SK-N-SH treated with all-trans-retinoic acid at 6 μM for 48 hours (cell line): ENCODE data around the gene ERG.

ENCODE experiments used
- ATAC-seq: fragments of 200-7000 bp; cut with Tn5 transposase; 3 replicates; pipeline ENCODE4 v1.9.1; 2020; ENCODE audit warnings: mild to moderate bottlenecking, moderate library complexity
- ARNTL ChIP-seq: fragments of 450-650 bp; formaldehyde crosslinking; IDR thresholded peaks from 2 replicates; pipeline ENCODE4 v1.5.0; 2020; ENCODE audit warnings: low read depth, mild to moderate bottlenecking, moderate library complexity, borderline replicate concordance
- BACH2 ChIP-seq: fragments of 250-450 bp; sonication (Bioruptor Pico); IDR thresholded peaks from 2 replicates; pipeline ENCODE4 v1.9.0; 2021; ENCODE audit warnings: mild to moderate bottlenecking, borderline replicate concordance
- CSDC2 ChIP-seq: fragments of 250-450 bp; sonication (Bioruptor Pico); IDR thresholded peaks from 2 replicates; pipeline ENCODE4 v1.5.0; 2020; ENCODE audit warnings: mild to moderate bottlenecking, moderate library complexity
- CSRNP3 ChIP-seq: fragments of 250-450 bp; sonication (Bioruptor Pico); IDR thresholded peaks from 2 replicates; pipeline ENCODE4 v1.5.1; 2021; ENCODE audit warnings: mild to moderate bottlenecking, moderate library complexity
- ESRRG ChIP-seq: fragments of 250-450 bp; sonication (Bioruptor Pico); IDR thresholded peaks from 2 replicates; pipeline ENCODE4 v1.6.1; 2021; ENCODE audit warnings: mild to moderate bottlenecking
- GLIS3 ChIP-seq: fragments of 250-450 bp; sonication (Bioruptor Pico); IDR thresholded peaks from 2 replicates; pipeline ENCODE4 v1.5.0; 2020; ENCODE audit warnings: mild to moderate bottlenecking, moderate library complexity
- ISL1 ChIP-seq: fragments of 250-450 bp; sonication (Bioruptor Pico); IDR thresholded peaks from 2 replicates; pipeline ENCODE4 v2.1.2; 2022; ENCODE audit warnings: mild to moderate bottlenecking, moderate library complexity
- OSR1 ChIP-seq: fragments of 250-450 bp; sonication (Bioruptor Pico); IDR thresholded peaks from 2 replicates; pipeline ENCODE4 v1.8.0; 2022; ENCODE audit warnings: moderate library complexity, mild to moderate bottlenecking, inconsistent platforms
- PATZ1 ChIP-seq: fragments of 250-450 bp; sonication (Bioruptor Pico); IDR thresholded peaks from 2 replicates; pipeline ENCODE4 v1.8.0; 2020; ENCODE audit warnings: mild to moderate bottlenecking, moderate library complexity, borderline replicate concordance
- POU6F1 ChIP-seq: fragments of 250-450 bp; sonication (Bioruptor Pico); IDR thresholded peaks from 2 replicates; pipeline ENCODE4 v1.8.0; 2021; ENCODE audit warnings: low read depth, mild to moderate bottlenecking, moderate library complexity, borderline replicate concordance
- PPARA ChIP-seq: fragments of 250-450 bp; sonication (Bioruptor Pico); IDR thresholded peaks from 2 replicates; pipeline ENCODE4 v1.5.0; 2020; ENCODE audit warnings: mild to moderate bottlenecking, borderline replicate concordance
- RARB ChIP-seq: fragments of 250-450 bp; sonication (Bioruptor Pico); IDR thresholded peaks from 2 replicates; pipeline ENCODE4 v1.8.0; 2021; ENCODE audit warnings: mild to moderate bottlenecking, moderate library complexity
- SNAI2 ChIP-seq: fragments of 250-450 bp; sonication (Bioruptor Pico); IDR thresholded peaks from 2 replicates; pipeline ENCODE4 v1.5.0; 2020; ENCODE audit warnings: mild to moderate bottlenecking, moderate library complexity
- TOX ChIP-seq: fragments of 250-450 bp; sonication (Bioruptor Pico); IDR thresholded peaks from 2 replicates; pipeline ENCODE4 v1.8.0; 2021; ENCODE audit warnings: mild to moderate bottlenecking, moderate library complexity, borderline replicate concordance
- ZC3H10 ChIP-seq: fragments of 250-450 bp; sonication (Bioruptor Pico); IDR thresholded peaks from 2 replicates; pipeline ENCODE4 v1.5.1; 2021; ENCODE audit warnings: mild to moderate bottlenecking, moderate library complexity
- ZFP3 ChIP-seq: fragments of 250-450 bp; sonication (Bioruptor Pico); IDR thresholded peaks from 2 replicates; pipeline ENCODE4 v1.5.0; 2020; ENCODE audit warnings: mild to moderate bottlenecking, moderate library complexity
- ZFP30 ChIP-seq: fragments of 450-650 bp; formaldehyde crosslinking; IDR thresholded peaks from 2 replicates; pipeline ENCODE4 v1.5.0; 2022; ENCODE audit warnings: mild to moderate bottlenecking, moderate library complexity
- ZNF565 ChIP-seq: fragments of 450-650 bp; formaldehyde crosslinking; conservative IDR thresholded peaks from 2 replicates; pipeline ENCODE4 v1.5.0; 2020; ENCODE audit warnings: low read depth, mild to moderate bottlenecking, moderate library complexity
- ZNF8 ChIP-seq: fragments of 450-650 bp; formaldehyde crosslinking; IDR thresholded peaks from 2 replicates; pipeline ENCODE4 v1.5.0; 2020; ENCODE audit warnings: mild to moderate bottlenecking, moderate library complexity
- TF ChIP-seq, protein P1 (sequence below): fragments of 250-450 bp; sonication (Bioruptor Pico); IDR thresholded peaks from 2 replicates; pipeline ENCODE4 v1.5.0; 2020; ENCODE audit warnings: mild to moderate bottlenecking, moderate library complexity

The ERG gene

DNA sequence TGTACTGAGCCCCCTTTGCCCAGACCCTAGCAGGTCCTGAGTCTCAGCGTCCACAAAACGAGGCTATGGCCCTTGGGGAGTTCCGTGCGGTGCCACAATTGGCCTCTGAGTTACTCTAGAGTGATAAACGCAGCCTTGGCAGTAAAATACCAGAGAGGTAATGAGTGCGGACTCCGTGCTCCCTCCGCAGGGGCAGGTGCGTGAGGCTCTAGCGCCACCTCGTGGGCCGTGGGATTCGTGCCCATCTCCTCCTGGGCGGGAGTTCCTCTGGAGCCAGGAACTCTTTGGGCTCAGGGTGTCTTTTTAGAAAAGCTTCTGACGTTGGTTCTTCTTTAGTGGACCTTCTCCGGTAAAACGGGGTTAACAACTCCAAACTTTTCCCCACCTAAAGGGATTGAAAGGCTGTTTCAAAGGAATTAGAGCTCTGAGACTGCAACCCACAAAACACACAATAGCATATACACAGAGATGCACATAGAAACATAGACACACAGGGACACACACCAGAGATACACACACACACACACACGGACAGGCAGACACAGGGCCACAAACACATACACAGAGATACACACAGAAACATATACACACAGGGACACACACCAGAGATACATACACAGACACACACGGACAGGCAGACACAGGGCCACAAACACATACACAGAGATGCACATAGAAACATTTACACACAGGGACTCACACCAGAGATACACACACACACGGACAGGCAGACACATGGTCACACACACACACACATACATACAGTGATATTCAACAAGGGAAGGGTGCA, 142.1 kb downstream of the ERG start:
- peak; percentile 92 for ATAC-seq
- no peak for TF ChIP-seq ARNTL (CRISPR knock-in tag)
- TF ChIP-seq RARB (CRISPR knock-in tag): no peak
- TF ChIP-seq GLIS3 (CRISPR knock-in tag): no peak
- TF ChIP-seq CSRNP3 (CRISPR knock-in tag): no peak
- no peak for TF ChIP-seq ZC3H10 (CRISPR knock-in tag)
- no peak for TF ChIP-seq ZNF8 (CRISPR knock-in tag)
- TF ChIP-seq OSR1: no peak

GRCh38 chr21:38355353-38355752, 142.9 kb downstream of the ERG start:
- TF ChIP-seq PATZ1 (CRISPR knock-in tag): no peak
- TF ChIP-seq, all 23 proteins: peak for 0
- no peak for ATAC-seq

- ATAC-seq: no peak
- TF ChIP-seq ZFP30 (CRISPR knock-in tag): no peak
- TF ChIP-seq, protein P1, sequence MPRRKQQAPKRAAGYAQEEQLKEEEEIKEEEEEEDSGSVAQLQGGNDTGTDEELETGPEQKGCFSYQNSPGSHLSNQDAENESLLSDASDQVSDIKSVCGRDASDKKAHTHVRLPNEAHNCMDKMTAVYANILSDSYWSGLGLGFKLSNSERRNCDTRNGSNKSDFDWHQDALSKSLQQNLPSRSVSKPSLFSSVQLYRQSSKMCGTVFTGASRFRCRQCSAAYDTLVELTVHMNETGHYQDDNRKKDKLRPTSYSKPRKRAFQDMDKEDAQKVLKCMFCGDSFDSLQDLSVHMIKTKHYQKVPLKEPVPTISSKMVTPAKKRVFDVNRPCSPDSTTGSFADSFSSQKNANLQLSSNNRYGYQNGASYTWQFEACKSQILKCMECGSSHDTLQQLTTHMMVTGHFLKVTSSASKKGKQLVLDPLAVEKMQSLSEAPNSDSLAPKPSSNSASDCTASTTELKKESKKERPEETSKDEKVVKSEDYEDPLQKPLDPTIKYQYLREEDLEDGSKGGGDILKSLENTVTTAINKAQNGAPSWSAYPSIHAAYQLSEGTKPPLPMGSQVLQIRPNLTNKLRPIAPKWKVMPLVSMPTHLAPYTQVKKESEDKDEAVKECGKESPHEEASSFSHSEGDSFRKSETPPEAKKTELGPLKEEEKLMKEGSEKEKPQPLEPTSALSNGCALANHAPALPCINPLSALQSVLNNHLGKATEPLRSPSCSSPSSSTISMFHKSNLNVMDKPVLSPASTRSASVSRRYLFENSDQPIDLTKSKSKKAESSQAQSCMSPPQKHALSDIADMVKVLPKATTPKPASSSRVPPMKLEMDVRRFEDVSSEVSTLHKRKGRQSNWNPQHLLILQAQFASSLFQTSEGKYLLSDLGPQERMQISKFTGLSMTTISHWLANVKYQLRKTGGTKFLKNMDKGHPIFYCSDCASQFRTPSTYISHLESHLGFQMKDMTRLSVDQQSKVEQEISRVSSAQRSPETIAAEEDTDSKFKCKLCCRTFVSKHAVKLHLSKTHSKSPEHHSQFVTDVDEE: no peak
- no peak for TF ChIP-seq GLIS3 (CRISPR knock-in tag)
- TF ChIP-seq CSRNP3 (CRISPR knock-in tag): no peak
- no peak for TF ChIP-seq ISL1 (CRISPR knock-in tag)
- TF ChIP-seq PPARA (CRISPR knock-in tag): no peak
- no peak for TF ChIP-seq POU6F1 (CRISPR knock-in tag)
- no peak for TF ChIP-seq TOX (CRISPR knock-in tag)
- no peak for TF ChIP-seq ZNF565
- TF ChIP-seq ZNF8 (CRISPR knock-in tag): no peak
- TF ChIP-seq ZFP3 (CRISPR knock-in tag): no peak
- no peak for TF ChIP-seq ARNTL (CRISPR knock-in tag)
- no peak for TF ChIP-seq CSDC2
- no peak for TF ChIP-seq ESRRG
- TF ChIP-seq PATZ1 (CRISPR knock-in tag): no peak
- TF ChIP-seq SNAI2: no peak
- TF ChIP-seq BACH2 (CRISPR knock-in tag): no peak
- TF ChIP-seq ZC3H10 (CRISPR knock-in tag): no peak
Measured at GRCh38 chr21:38354746-38355145, 143.5 kb downstream of the ERG start.
